Measurements from ENCODE around the gene SLC39A13.

The SLC39A13 gene

DNA sequence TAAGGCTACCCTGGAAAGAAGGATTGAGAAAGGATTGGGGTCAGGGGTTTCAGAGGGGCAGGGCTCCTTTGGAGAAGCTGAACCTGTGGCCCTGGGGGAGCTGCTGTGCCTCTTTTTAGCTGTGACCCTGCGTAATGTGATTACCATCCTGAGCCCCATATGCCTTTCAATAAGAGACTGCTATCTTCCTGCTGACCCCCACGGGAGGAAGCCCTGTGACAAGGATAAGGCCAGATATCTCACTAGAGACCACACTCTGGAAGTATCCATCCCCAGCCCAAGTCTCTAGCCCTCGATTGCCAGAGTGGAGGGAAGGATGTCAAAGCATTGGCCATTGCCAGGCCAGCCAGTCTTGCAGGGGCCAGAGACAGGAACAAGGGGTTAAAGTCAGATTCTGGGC, 4.8 kb upstream of the SLC39A13 start:
- TF ChIP-seq, protein P1, sequence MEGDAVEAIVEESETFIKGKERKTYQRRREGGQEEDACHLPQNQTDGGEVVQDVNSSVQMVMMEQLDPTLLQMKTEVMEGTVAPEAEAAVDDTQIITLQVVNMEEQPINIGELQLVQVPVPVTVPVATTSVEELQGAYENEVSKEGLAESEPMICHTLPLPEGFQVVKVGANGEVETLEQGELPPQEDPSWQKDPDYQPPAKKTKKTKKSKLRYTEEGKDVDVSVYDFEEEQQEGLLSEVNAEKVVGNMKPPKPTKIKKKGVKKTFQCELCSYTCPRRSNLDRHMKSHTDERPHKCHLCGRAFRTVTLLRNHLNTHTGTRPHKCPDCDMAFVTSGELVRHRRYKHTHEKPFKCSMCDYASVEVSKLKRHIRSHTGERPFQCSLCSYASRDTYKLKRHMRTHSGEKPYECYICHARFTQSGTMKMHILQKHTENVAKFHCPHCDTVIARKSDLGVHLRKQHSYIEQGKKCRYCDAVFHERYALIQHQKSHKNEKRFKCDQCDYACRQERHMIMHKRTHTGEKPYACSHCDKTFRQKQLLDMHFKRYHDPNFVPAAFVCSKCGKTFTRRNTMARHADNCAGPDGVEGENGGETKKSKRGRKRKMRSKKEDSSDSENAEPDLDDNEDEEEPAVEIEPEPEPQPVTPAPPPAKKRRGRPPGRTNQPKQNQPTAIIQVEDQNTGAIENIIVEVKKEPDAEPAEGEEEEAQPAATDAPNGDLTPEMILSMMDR (IDR thresholded peaks at IDR 0.05; ENCODE audit: extremely low read depth, missing control alignments), result no peak
- no peak for DNase-seq (ENCODE audit: low spot score)

DNA sequence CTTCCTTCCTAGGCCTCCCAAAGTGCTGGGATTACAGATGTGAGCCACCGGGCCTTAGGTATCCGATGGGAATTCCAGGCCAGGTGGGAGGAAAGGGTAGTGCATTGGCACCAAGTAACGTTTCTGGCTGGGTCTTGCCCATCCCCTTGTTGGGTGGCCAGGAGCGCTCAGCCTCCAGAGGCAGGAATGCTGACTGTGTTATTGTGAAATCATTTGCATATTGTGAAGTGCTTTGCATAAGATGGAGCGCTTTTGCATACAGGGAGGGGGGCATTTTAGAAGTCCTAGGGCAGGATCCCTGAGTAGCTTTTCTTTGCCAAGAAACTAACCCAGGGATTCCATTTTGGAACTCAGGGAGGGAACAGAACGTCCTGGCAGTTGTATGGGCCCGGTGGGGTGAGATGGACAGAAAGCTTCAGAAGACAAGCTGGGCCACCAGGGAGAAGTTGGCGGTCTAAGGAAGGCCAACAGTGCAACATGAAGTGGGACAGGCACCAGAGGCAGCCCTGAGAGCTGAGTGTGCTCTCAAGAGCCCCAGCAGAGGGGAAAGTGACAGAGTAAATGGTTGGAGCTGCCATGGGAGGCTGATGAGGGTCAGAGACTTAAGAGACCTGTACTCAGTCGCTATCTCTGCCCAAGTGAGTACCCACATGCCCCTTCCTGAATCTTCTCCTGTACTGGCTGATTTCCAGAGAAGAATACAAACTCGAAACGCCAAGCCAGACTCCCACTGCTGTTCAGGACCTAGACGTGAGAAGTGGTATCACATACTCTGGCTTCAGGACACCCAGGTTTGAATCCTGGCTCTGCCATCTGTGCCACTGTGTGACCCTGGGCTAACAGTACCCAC, 1.3 kb upstream of the SLC39A13 start:
- no peak for DNase-seq (ENCODE audit: low spot score)

DNA sequence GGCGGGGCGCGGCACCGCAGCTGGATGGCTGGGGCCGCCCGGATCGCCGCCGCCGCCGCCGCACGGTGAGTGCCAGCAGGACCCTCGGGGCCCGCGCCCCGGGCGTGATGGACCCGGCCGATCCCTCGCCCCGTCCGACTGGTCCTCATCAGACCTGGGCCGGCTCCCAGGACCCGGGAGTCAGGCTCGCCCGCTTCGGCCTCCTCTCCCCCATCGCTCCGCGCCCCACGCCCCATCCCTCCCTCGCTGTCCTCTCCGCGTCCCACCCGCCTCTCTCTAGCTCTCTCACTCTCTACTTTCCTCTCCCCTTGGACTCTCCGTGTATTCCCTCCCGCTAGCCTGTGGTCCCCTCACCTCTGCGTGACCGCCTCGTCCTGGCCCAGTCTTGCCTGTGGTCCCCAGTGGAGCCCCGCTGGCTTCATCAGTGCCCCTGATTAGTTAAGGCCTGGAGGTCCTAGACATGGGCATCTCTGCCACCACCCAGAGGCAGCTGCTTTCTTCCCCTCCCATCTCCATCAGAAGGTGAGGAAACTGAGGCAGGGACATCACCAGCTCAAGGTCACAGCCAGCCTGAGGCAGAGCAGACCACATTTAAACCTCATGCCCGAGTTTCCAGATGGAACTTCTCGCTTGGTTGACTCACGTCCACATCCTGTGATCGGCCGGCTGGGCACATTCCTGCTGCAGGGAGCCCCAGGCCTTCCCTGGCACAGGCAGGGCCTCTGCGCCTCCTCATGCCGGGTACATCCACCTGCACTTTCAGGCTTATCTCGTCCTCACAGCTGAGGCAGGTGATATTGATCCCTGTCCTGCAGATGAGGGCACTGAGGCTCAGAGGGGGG, 429 bp downstream of the SLC39A13 start:
- TF ChIP-seq, protein P1 (IDR thresholded peaks at IDR 0.05; ENCODE audit: extremely low read depth, missing control alignments), result no peak
- no peak for DNase-seq (ENCODE audit: low spot score)

More for the DNA sequence above, 1.3 kb upstream of the SLC39A13 start:
- TF ChIP-seq, protein P1 (IDR thresholded peaks at IDR 0.05; ENCODE audit: extremely low read depth, missing control alignments), result no peak

DNA sequence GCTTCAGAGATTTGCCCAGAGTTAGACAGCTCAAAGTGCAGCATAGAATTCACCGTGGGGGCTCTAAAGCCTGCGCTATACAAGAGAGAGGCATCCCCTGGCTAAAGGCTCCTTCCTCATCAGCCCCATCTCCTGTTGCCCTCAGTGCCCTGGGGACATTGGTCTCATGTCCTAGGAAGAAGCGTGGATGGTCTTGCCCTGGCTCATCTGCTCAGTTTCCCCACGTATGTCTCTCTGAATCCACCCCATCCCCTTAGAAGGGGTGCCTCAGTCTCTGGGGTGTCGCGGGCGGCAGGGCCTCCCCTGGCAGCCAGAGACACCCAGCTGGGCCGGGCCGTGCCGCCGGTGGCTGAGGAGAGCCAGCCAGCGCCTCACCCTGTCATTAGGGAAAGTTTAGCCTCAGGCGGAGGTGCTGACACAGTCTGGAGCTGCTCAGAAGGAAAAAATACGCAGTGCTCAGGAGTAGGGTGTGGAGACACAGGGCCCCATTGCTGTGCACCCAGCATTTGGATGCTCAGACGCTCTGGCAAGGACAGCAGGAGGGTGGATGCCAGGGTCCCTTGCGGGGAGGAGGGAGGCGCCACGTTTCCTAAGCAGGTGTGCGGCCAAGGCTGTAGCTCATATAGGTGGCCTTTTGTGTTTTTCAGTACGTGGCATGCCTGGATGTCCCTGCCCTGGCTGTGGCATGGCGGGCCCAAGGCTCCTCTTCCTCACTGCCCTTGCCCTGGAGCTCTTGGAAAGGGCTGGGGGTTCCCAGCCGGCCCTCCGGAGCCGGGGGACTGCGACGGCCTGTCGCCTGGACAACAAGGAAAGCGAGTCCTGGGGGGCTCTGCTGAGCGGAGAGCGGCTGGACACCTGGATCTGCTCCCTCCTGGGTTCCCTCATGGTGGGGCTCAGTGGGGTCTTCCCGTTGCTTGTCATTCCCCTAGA, 1.3 kb downstream of the SLC39A13 start:
- DNase-seq (ENCODE audit: low spot score), result no peak

DNA sequence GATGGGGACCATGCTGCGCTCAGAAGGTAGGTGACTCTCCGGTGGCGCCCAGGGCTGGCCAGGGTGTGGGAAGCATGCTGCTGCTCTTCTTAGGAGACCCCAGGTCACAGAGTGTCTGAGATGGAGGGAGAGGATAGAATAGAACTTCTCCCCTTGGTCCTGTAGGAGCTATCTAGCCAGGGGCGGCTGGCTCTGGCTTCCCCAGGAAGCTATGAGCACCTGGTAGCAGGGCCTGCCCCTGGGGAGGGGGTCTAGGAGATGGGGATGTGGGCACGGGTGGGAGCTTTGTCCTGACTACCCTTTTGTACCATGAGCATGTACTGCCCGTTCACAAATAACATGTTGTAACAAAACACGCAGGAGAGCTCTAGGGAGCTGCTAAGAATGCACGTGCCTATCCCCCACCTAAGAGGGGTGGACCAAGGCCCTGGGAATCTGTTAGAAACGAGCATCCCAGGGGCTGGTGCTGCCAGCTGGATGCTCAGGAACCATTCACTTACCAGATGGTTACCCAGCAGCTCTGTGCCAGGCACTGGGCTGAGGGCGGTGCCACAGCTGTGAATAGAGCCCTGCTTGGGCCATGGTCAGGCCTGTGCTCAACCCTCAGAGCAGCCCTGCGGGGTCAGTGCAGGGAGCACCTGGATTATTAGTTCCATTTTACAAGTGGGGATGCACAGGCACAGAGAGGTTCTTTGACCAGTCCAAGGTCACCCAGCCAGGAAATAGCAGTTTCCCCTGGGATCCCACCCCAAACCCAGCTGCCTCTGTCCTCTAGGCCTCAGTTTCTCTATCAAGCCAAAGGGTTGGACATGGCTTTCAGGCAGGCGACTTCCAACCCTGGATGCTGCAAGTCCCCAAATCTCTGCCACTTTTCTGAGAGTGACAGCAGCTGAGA, 2.2 kb downstream of the SLC39A13 start:
- DNase-seq (ENCODE audit: low spot score), result no peak
- TF ChIP-seq, protein P1 (IDR thresholded peaks at IDR 0.05; ENCODE audit: extremely low read depth, missing control alignments), result no peak

More for the DNA sequence above, 1.3 kb downstream of the SLC39A13 start:
- TF ChIP-seq, protein P1 (IDR thresholded peaks at IDR 0.05; ENCODE audit: extremely low read depth, missing control alignments), result no peak
